Effector memory CD4-positive, alpha-beta T cell (primary cell): ENCODE results near the gene SGSH.
A peak's percentile ranks its signal among the peaks of the same experiment; 100 is the strongest.

Source experiments
- DNase-seq, 3 donors: peaks; one replicate each; pipeline ENCODE4 v3.0.0-alpha.2; 2020
- H3K27ac ChIP-seq: 2 replicates; pipeline ENCODE4 v1.7.0; 2013; ENCODE audit warnings: mild to moderate bottlenecking, low read length, moderate library complexity; ENCODE audit not compliant: insufficient read depth, poor library complexity, severe bottlenecking
- H3K27me3 ChIP-seq: replicated peaks from 2 replicates; pipeline ENCODE4 v1.7.0; 2013; ENCODE audit warnings: mild to moderate bottlenecking, low read length; ENCODE audit not compliant: insufficient read depth, control insufficient read depth, poor library complexity, severe bottlenecking
- H3K36me3 ChIP-seq: 2 replicates; pipeline ENCODE4 v1.7.0; 2013; ENCODE audit warnings: mild to moderate bottlenecking, low read length, moderate library complexity; ENCODE audit not compliant: control insufficient read depth, insufficient read depth
- H3K4me1 ChIP-seq: 2 replicates; pipeline ENCODE4 v1.7.0; 2013; ENCODE audit warnings: low read length, mild to moderate bottlenecking; ENCODE audit not compliant: control insufficient read depth, insufficient read depth, poor library complexity, severe bottlenecking
- H3K4me3 ChIP-seq: 2 replicates; pipeline ENCODE4 v1.7.0; 2013; ENCODE audit warnings: low read length, low read depth, mild to moderate bottlenecking; ENCODE audit not compliant: insufficient read depth, poor library complexity, severe bottlenecking
- H3K9me3 ChIP-seq: 2 replicates; pipeline ENCODE4 v1.7.0; 2013; ENCODE audit warnings: mild to moderate bottlenecking, low read length, moderate library complexity; ENCODE audit not compliant: control insufficient read depth

Gene SGSH

DNA sequence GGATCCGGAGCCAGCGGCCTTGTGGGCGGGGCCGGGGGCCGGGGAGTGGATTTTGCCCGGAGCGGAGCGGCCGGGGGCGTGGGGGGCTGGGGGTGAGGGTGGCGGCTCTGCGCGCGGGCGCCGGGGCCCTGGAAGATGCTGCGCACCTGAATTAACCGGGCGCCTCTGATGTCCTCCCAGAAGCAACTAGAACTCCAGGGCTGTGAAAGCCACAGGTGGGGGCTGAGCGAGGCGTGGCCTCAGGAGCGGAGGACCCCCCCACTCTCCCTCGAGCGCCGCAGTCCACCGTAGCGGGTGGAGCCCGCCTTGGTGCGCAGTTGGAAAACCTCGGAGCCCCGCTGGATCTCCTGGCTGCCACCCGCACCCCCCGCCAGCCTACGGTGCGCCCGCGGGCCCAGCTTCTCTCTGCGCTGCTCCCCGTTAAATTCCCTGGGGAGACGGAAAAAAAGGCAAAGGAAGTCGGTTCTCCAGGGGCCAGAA, 643 bp upstream of the SGSH start:
- peak overlapping the region; percentile 88 for H3K4me3 ChIP-seq
- DNase-seq = peak in 1 of 3 donors; percentile 9
- H3K27ac ChIP-seq = peak overlapping the region; percentile 95
- H3K36me3 ChIP-seq = peaks cover 14% of the 10 kb centered on the region
- H3K4me1 ChIP-seq = peaks cover 27% of the 10 kb centered on the region
- no peaks in the 10 kb centered on the region for H3K27me3 ChIP-seq
- no peaks in the 10 kb centered on the region for H3K9me3 ChIP-seq

DNA sequence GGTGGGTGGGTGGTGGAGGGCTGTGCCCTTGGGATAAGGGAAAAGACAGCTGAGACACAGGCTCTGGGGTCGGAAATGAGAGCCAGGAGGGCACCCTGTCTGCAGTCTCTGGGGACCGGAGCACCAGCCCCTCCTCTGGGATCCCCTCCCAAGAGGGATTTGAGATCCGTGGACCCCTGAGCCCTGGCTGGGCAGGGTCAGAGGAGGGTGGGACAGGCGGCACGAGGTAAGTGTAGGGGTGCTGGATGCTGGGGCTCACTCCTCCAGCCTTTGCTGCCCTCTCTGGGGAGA, 425 bp downstream of the SGSH start:
- peaks cover 19% of the 10 kb centered on the region for H3K36me3 ChIP-seq
- peaks cover 27% of the 10 kb centered on the region for H3K4me1 ChIP-seq
- no peak for DNase-seq
- no peaks in the 10 kb centered on the region for H3K27me3 ChIP-seq
- peak overlapping the region; percentile 88 for H3K4me3 ChIP-seq
- H3K9me3 ChIP-seq = no peaks in the 10 kb centered on the region
- H3K27ac ChIP-seq = peak overlapping the region; percentile 95

DNA sequence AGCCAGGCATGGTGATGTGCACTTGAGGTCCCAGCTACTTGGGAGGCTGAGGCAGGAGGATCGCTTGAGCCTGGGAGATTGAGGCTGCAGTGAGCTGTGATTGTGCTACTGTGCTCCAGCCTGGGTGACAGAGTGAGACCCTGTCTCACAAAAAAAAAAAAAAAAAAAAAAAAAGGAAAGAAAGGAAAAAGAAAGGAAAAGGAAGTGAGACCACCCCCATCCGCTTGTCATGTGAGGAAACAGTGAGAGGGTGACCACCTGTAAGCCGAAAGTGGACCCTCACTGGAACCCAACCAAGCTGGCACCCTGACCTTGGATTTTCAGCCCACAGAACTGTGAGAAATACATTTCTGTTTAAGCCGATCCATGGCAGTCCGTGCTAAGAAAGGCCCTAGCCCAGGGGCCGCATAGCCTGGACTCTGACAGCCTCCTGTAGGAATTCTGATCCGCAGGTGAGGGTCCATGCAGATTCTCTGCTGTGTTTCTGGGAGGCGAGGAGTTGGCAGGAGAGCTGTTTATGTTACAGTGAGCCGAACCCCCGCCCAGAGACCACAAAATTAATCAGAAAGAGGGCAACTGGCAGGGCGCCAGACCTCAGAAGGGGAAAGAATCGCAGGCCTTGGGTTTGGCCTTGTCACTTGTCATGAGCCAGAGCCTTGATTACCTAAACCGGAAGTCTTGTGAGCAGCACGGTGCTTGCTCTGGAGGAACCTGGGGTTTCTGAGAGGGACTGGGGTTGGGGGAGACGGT, 945 bp downstream of the SGSH start:
- H3K36me3 ChIP-seq = peaks cover 24% of the 10 kb centered on the region

DNA sequence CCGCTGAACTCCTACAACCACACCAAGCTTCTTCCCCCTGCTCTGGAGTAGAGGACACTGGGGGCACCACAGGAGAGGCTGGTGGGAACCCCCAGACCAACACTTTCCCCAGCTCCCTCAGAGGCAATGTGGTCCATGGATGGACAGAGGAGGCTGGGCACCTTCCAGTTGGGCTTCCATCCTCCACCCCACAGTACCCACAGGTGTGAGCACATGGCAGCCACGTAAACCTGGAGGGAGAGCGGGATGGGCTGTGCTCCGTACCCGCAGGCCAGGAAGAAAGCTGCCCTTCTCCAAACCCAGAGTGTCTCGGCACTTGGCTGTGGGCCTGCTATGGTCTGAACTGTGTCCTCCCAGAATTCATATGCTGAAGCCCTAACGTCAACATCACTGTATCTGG, 1.7 kb downstream of the SGSH start:
- Histone ChIP-seq H3K4me1 (peaks cover 27% of the 10 kb centered on the region), H3K27me3 (no peaks in the 10 kb centered on the region), H3K36me3 (peaks cover 32% of the 10 kb centered on the region), H3K4me3 (no peak overlapping the region), H3K27ac (peak overlapping the region; percentile 95), H3K9me3 (no peaks in the 10 kb centered on the region)
- DNase-seq = no peak

More for the DNA sequence above, 945 bp downstream of the SGSH start:
- Histone ChIP-seq H3K4me1 (peaks cover 27% of the 10 kb centered on the region), H3K9me3 (no peaks in the 10 kb centered on the region), H3K27ac (peak overlapping the region; percentile 95), H3K27me3 (no peaks in the 10 kb centered on the region), H3K4me3 (peak overlapping the region; percentile 88)
- peak; percentile 86 to 92 (median 91) for DNase-seq

DNA sequence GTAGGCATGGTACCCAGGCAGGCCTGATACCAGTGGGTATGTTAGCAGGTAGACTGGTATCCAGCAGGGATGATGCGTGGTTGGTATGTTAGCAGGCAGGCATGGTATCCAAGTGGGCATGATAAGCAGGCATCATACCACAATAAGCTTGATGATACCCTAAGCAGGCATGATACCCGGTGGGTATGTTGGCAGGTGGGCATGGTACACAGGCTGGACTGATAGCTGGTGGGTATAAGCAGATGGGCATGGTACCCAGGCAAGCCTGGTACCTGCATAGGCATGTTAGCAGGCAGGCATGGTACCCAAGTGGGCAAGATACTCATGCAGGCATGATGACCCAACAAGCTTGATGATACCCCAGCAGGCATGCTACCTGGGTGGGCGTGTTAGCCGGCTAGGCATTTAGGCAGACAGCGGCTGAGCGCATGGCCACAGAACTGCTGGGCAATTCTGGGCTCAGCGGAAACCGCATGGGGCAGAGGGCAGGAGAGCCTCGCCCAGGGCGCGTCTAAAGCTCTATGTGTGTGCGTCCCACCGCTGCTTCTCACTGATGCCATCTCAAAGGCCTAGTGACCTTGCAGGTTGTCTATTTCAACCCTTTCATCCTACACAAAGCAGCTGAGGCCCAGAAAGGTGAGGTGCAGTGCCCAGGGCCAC, 2.3 kb downstream of the SGSH start:
- Histone ChIP-seq H3K27ac (peak overlapping the region; percentile 95), H3K9me3 (no peaks in the 10 kb centered on the region), H3K4me3 (no peak overlapping the region), H3K4me1 (peaks cover 27% of the 10 kb centered on the region), H3K36me3 (peaks cover 38% of the 10 kb centered on the region), H3K27me3 (no peaks in the 10 kb centered on the region)
- no peak for DNase-seq

DNA sequence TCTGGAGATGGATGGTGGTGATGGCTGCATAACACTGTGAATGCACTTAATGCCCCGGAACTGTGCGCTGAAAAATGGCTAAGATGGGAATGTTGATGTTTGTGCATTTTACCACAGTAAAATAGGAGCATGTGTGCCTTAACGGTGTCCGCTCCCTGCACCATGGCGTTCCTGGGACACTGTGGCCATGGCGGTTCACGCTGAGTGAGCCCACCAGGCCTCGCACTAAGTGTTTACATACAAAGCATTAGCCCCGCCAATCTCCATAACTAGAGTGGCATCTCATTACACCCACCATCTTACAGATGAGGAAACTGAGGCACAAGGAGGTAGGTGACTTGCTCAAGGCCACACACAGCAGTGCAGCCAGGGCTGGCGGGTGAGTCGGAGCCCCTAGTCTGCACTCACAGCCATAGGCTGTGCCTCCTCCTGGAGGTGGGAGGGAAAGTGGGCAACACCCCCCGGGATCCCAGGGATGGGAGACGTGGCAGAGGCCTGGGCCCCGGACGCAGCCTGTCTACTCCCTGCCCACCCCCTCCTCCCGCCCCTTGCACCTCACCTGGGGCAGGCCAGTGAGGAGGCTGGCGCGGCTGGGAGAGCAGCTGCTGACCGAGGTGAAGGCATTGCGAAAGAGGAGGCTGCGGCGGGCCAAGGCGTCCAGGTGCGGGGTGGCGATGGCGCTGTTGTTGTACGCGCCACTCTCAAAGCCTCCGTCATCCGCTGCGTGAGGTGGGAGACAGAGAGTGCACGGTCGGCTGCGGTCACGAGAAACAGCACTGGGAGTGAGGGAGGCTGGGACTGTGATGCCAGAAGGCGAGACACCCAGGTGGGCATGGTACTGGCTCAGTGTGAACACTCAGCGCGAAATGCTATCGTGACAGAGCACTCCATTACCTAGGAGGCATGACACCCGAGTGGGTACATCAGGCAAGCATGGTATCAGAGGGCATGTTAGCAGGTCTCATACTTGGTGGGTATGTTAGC, 3.4 kb downstream of the SGSH start:
- H3K27ac ChIP-seq = no peak overlapping the region
- peaks cover 48% of the 10 kb centered on the region for H3K36me3 ChIP-seq
- peaks cover 27% of the 10 kb centered on the region for H3K4me1 ChIP-seq
- no peaks in the 10 kb centered on the region for H3K9me3 ChIP-seq
- no peak overlapping the region for H3K4me3 ChIP-seq
- H3K27me3 ChIP-seq = no peaks in the 10 kb centered on the region
- no peak for DNase-seq

DNA sequence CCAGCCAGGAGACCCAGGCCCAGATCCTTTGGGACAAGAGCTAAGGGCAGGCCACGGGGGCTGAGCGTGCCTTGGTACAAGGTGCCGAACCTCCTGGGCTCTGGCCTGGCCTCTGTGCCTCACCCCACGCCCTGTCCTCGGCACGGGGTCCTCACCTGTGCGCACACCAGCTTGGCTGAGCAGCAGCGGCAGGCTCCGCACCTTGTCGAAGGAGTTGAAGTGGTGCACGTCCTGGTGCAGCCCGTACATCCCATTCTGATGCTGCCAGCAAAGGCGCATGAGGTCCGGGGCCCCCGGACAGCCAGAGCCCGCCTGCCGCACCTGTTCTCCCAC, 5.3 kb downstream of the SGSH start:
- Histone ChIP-seq H3K4me3 (no peak overlapping the region), H3K27ac (no peak overlapping the region), H3K9me3 (no peaks in the 10 kb centered on the region), H3K27me3 (no peaks in the 10 kb centered on the region), H3K36me3 (peaks cover 68% of the 10 kb centered on the region), H3K4me1 (peaks cover 18% of the 10 kb centered on the region)
- DNase-seq = no peak

DNA sequence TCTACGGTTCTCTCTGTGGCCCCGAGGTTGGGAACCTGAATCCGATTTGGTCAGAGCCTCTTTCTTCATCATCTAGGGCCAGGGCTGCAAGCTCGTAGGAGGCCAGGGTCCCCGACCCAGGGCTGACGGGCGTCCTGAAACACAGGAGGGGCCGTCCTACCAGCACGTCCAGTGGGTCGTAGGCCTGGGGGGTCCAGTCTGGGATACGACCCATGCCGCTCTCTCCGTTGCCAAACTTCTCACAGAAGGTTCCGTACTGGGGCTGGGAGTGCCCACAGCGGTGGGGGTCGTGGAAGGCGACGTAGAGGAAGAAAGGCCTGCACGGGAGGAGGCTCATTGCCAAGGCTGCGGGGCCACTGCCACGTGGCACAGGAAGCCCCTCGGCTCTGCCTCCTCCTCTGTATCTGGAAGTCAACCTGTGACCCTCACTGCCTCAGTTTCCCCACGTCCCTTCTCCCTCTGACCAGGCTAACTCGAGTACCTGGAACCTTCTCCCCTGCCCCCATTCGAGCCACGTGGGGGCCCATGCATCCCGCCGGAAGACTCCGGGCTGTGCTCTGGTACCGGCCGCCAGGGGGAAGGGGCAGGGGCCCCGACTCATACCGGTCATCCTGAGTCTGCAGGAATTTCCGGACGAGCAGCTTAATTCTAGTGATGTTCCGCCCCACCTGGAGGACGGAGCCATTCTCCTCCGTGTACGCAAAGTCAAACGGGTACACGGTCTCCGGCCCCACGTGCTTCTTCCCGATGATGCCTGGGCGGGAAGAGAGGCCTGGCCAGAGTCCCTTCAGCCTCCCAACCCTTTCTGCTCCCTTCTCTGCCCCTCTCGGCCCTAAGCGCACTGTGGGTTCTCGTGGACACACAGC, 5.9 kb downstream of the SGSH start:
- Histone ChIP-seq H3K9me3 (no peaks in the 10 kb centered on the region), H3K36me3 (peaks cover 74% of the 10 kb centered on the region), H3K4me3 (no peak overlapping the region), H3K4me1 (peaks cover 17% of the 10 kb centered on the region), H3K27ac (no peak overlapping the region), H3K27me3 (no peaks in the 10 kb centered on the region)
- no peak for DNase-seq

DNA sequence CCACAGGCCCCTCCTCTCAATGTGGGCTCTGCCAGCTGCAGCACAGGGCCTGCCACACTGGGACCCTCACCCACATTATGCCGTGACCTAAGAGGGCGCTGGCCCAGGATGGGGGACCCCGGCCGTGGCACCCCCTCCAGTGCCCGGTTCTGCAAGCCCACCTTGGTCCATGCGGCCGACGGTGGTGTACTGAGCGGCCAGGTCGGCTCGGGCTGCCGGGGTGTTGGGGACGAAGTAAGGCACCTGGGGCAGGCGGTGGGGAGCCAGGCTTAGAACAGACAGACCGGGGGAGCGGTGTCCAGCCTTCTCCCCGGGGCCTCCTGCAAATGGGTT, 6.5 kb downstream of the SGSH start:
- Histone ChIP-seq H3K4me1 (peaks cover 11% of the 10 kb centered on the region), H3K27me3 (no peaks in the 10 kb centered on the region), H3K9me3 (no peaks in the 10 kb centered on the region), H3K27ac (no peak overlapping the region), H3K4me3 (no peak overlapping the region), H3K36me3 (peaks cover 77% of the 10 kb centered on the region)
- DNase-seq = no peak
